ENCODE measurements around the gene ABI3BP.
A peak's percentile ranks its signal among the peaks of the same experiment; 100 is the strongest.

The ABI3BP gene, protein sequence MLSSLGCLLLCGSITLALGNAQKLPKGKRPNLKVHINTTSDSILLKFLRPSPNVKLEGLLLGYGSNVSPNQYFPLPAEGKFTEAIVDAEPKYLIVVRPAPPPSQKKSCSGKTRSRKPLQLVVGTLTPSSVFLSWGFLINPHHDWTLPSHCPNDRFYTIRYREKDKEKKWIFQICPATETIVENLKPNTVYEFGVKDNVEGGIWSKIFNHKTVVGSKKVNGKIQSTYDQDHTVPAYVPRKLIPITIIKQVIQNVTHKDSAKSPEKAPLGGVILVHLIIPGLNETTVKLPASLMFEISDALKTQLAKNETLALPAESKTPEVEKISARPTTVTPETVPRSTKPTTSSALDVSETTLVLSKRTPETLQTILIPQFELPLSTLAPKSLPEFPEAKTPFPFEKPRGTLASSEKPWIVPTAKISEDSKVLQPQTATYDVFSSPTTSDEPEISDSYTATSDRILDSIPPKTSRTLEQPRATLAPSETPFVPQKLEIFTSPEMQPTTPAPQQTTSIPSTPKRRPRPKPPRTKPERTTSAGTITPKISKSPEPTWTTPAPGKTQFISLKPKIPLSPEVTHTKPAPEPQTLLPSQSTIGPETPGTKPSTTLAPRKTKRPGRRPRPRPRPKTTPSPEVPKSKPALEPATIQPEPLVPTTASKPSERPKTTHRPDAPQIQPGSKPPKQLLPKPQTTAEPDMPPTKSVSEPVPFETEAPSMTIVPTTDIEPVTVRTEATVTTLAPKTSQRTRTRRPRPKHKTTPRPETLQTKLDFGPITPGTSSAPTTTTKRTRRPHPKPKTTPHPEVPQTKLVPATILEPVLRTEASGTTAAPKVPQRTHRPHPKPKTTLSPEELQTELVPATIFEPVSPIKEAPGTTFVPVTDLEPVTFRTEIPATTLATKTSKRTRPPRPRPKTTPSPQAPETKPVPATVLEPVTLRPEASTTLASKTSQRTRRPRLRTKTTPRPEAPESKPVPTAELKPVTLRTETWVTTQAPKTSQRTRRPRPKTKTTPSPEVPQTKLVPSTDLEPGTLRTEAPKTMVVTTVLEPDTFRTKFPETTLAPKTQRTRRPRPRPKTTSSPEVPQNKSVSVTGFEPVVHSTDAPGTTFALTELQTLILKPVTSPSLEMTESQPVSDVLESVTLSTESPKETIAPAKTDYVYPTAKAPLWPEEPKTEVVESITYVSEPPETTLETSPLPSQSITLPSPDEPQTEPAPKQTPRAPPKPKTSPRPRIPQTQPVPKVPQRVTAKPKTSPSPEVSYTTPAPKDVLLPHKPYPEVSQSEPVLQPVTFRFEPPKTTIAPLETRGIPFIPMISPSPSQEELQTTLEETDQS (N-terminal part only)

DNA sequence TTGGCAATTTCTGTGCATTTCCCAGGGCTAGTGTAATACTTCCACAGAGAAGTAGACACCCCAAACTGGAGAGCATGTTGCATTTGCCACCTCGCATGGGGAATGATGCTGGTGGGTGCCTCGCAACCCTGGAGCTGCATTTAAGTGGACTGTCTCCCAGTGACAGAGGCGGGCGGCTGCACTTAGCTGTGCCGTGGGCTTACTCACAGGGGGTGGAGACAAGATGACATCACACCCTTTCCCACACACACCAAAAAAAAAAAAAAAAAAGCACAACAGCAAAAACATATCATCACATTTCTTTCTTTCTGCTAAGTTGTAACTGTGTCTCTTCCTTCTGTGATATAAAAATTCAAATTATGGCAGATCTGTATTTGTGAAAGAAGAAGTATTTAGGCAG is at the start of gene ABI3BP:
ABI3BP (minus strand) TSS at position 113 of the 400 bp plus-strand sequence; CDS start at position 76, 37 bp downstream.
- Histone ChIP-seq H3K27me3 (ENCODE audit: insufficient read depth, poor library complexity, severe bottlenecking) (no peaks in the 10 kb centered on the region), H3K4me3 (ENCODE audit: severe bottlenecking) (no peak within 1 kb of the TSS), H3K4me1 (ENCODE audit: insufficient read depth, poor library complexity, severe bottlenecking) (peaks cover 13% of the 10 kb centered on the region), H3K9me3 (ENCODE audit: severe bottlenecking) (no peaks in the 10 kb centered on the region), H3K27ac (ENCODE audit: poor library complexity, severe bottlenecking) (no peak within 1 kb of the TSS), H3K36me3 (ENCODE audit: low read depth) (no peaks in the 10 kb centered on the region)
- TF ChIP-seq, protein P1, sequence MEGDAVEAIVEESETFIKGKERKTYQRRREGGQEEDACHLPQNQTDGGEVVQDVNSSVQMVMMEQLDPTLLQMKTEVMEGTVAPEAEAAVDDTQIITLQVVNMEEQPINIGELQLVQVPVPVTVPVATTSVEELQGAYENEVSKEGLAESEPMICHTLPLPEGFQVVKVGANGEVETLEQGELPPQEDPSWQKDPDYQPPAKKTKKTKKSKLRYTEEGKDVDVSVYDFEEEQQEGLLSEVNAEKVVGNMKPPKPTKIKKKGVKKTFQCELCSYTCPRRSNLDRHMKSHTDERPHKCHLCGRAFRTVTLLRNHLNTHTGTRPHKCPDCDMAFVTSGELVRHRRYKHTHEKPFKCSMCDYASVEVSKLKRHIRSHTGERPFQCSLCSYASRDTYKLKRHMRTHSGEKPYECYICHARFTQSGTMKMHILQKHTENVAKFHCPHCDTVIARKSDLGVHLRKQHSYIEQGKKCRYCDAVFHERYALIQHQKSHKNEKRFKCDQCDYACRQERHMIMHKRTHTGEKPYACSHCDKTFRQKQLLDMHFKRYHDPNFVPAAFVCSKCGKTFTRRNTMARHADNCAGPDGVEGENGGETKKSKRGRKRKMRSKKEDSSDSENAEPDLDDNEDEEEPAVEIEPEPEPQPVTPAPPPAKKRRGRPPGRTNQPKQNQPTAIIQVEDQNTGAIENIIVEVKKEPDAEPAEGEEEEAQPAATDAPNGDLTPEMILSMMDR (IDR thresholded peaks at IDR 0.05; ENCODE audit: poor library complexity, severe bottlenecking): no peak
- peak; percentile 88 for ATAC-seq (ENCODE audit: low read depth)
- peak; percentile 66 for DNase-seq (ENCODE audit: low spot score)

DNA sequence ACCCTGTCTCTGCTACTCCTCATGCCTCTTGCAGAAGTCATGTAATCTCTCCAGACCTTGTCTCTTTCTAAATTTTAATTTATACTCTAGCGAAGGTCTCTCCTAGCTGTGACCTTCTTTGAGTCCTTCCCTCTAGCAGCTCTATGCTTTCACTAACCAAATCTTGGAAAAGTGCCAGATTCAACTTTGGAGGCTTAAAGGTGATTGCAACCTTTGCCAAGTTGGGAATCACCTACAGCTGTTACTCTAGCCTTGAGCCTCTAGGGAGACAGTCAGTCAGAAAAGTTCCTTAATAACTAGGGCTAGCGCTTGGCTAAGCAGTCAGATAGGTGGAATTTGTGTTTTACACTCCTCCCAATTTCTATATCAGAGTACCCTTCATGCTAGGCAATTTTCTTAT is 46.1 kb upstream of the ABI3BP start:
- Histone ChIP-seq H3K36me3 (ENCODE audit: low read depth) (no peaks in the 10 kb centered on the region), H3K4me3 (ENCODE audit: severe bottlenecking) (no peak overlapping the region), H3K27ac (ENCODE audit: poor library complexity, severe bottlenecking) (peak overlapping the region; percentile 99), H3K27me3 (ENCODE audit: insufficient read depth, poor library complexity, severe bottlenecking) (no peaks in the 10 kb centered on the region), H3K4me1 (ENCODE audit: insufficient read depth, poor library complexity, severe bottlenecking) (peaks cover 39% of the 10 kb centered on the region), H3K9me3 (ENCODE audit: severe bottlenecking) (no peaks in the 10 kb centered on the region)
- DNase-seq (ENCODE audit: low spot score) (no peak), ATAC-seq (ENCODE audit: low read depth) (no peak)
- TF ChIP-seq, protein P1 (IDR thresholded peaks at IDR 0.05; ENCODE audit: poor library complexity, severe bottlenecking): no peak

DNA sequence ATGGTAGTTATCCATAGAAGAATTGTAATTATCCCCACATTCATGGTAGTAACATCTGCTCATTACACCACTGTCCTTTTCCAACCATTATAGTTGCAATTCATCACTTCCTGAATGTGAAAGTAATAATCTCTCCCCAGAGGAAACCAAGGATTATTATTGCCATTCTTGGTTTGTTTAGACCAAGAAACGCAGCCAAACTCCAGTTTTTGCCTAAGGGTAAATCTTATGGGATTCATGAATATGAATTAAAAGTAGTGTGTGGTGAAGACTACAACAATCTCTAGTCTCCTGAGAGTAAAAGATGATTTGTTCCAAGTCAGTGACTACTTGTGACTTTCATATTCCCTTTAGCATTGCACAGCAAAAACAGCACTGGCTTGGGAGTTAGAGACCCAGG is 45.7 kb upstream of the ABI3BP start:
- H3K27me3 ChIP-seq (ENCODE audit: insufficient read depth, poor library complexity, severe bottlenecking): no peaks in the 10 kb centered on the region
- H3K36me3 ChIP-seq (ENCODE audit: low read depth): no peaks in the 10 kb centered on the region
- no peak for ATAC-seq (ENCODE audit: low read depth)
- peak overlapping the region; percentile 99 for H3K27ac ChIP-seq (ENCODE audit: poor library complexity, severe bottlenecking)
- H3K9me3 ChIP-seq (ENCODE audit: severe bottlenecking): no peaks in the 10 kb centered on the region
- no peak overlapping the region for H3K4me3 ChIP-seq (ENCODE audit: severe bottlenecking)
- TF ChIP-seq, protein P1 (IDR thresholded peaks at IDR 0.05; ENCODE audit: poor library complexity, severe bottlenecking): no peak
- peaks cover 39% of the 10 kb centered on the region for H3K4me1 ChIP-seq (ENCODE audit: insufficient read depth, poor library complexity, severe bottlenecking)
- DNase-seq (ENCODE audit: low spot score): no peak

DNA sequence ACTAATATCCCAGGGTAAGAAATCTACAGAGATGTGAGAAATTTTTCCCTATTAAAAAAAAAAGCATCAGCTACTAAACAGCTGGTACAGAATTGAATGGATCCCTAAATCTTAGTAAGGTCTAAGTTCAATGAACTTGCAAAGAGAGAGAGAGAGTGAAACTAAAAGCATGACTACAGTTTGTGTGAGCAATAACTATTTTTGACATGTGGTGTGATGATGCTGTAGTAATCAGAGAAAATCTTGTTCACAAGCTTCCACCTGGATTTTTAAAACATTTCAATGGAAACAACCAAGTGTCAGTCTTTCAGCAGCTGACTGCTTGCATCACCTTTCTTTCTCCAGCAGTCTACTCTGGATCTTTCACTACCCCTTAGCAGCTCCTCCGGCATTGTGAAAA is 45.2 kb upstream of the ABI3BP start:
- Histone ChIP-seq H3K27me3 (ENCODE audit: insufficient read depth, poor library complexity, severe bottlenecking) (no peaks in the 10 kb centered on the region), H3K36me3 (ENCODE audit: low read depth) (no peaks in the 10 kb centered on the region), H3K27ac (ENCODE audit: poor library complexity, severe bottlenecking) (peak overlapping the region; percentile 99), H3K9me3 (ENCODE audit: severe bottlenecking) (no peaks in the 10 kb centered on the region), H3K4me3 (ENCODE audit: severe bottlenecking) (no peak overlapping the region), H3K4me1 (ENCODE audit: insufficient read depth, poor library complexity, severe bottlenecking) (peaks cover 36% of the 10 kb centered on the region)
- ATAC-seq (ENCODE audit: low read depth): no peak
- TF ChIP-seq, protein P1 (IDR thresholded peaks at IDR 0.05; ENCODE audit: poor library complexity, severe bottlenecking): no peak
- DNase-seq (ENCODE audit: low spot score): no peak

All from RWPE2 (cell line).